GM23248 (cell line): ENCODE measurements around the gene DNAI1.

ENCODE experiments used
- EZH2 ChIP-seq: fragments of 200-600 bp; sonication (generic); IDR thresholded peaks from 2 replicates; pipeline ENCODE4 v1.6.1; 2018; ENCODE audit warnings: antibody characterized with exemption, mild to moderate bottlenecking; ENCODE audit not compliant: insufficient read depth, poor library complexity, severe bottlenecking
- EZH2phosphoT487 ChIP-seq: fragments of 200-600 bp; sonication (generic); IDR thresholded peaks from 2 replicates; pipeline ENCODE4 v1.6.1; 2018; ENCODE audit warnings: antibody characterized with exemption, moderate library complexity, mild to moderate bottlenecking, low read depth; ENCODE audit not compliant: insufficient read depth

DNA sequence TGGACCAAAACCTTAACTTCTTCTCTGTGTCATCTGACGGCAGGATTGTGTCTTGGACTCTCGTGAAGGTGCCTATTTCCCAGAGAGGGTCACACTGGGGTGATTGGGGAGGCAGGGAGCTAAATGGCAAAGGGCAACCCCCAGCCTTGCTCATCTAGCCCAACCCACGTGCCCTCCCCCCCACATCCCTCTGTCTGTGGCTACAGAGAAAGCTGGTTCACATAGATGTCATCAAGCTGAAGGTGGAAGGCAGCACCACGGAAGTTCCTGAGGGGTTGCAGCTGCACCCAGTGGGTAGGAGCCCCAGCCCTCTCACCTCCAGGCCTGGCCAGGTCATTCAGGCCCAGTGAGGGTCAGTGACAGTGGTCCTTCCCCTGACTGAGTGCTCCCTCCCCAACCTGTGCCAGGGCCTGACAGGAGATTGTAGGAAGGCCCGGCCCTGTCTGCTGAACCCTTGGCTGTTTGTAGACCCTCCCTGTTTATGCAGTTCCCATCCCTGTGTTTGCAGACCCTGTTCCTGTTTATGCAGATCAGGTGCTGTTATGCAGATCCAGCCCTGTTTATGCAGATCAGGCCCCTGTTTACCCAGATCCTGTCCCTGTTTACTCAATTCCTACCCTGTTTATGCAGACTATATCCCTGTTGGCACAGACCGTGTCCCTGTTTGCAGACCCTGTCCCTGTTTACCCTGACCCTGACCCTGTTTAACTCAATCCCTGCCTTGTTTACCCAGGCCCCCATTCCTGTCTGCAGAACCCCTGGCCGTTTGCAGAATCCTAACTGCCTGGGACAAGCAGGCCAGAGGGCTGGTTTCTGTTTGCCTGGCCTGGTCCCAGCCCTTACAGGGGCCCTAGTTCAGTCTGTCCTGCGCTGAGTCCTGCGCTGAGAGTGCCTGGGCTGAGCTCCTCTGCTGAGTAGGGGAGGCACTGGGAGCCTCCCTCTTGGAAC is 53.8 kb downstream of the DNAI1 start:
- TF ChIP-seq EZH2phosphoT487 (no peak), EZH2 (no peak)
